Inferior parietal cortex (tissue), 1 donor: ENCODE measurements around the gene KHK.
"Not testable (repeated sequence)": the region's sequence is repeated elsewhere in the genome, so short reads cannot be mapped to it uniquely, and the experiment has no call there.

Experiments
- DNase-seq: peaks from one replicate; pipeline ENCODE4 v3.0.0-alpha.2; 2016; ENCODE audit errors: extremely low spot score

KHK gene

DNA sequence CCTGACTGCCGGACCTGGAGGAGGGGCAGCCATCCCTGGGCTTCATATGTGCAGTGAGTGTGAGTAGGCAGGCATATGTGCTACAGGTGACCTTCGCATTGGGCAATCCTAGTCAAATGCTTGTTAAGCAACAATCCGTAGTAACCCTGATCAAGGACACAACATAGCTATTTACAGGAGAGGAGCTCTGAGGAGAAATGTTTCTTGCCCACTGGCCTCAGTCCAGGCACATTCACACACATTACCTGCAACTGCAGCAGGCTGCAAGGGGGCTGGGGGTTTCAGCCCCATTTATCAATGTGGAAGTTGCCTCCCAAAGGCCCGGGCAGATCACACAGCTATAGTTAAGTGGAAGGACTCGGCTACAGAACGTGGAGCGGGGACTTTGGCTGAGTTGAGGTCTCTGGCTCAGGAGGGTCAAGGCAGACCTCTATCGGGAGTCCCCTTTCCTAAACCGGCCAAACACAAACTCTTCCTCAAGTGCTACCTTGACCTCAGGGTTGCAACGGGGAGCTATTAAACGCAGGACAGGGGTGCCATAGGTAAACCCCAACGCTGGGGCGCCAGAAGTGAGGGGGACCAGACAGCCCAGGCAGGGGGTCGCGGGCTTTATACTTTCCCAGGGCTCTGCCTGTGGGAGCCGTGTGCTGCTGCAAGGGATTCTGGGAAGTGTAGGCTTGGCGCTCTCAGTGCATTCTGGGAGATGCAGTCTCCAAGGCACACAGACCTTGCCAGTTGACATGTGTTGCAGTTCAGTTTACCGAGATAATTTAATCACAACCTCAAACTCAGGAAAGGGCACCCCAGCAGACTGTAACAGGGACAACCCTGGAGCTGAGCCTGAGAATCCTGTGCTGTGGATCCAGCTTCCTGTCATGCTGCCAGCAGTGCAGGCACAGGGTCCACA is 9.4 kb downstream of the KHK start:
- peak; percentile 82 for DNase-seq

DNA sequence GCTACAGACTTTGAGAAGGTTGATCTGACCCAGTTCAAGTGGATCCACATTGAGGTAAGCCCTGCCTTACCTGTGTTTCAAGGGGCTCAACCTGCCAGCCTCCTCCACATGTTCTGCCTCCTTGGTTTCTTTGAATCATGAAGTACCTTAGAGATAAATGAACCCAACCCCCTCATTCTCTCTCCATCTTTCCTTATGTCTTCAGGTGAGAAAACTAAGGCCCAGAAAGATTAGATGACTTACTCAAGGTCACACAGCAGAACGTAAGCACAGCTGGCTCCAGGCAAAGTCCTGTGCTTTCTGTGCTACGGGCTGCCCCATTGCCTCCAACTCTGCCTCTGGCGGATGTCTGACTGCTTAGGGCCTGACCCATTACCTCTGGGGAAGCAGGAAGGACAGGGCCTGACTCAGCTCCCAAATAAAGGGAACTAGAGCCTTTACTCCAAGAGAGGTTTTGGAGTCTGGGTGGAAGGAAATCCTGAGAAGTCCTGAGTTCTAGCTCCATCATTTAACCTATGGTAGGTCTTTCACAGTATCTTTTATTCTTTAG is 10.3 kb downstream of the KHK start:
- DNase-seq: no peak

GRCh38 chr2:27097341-27097740 is 10.8 kb downstream of the KHK start:
- DNase-seq: no peak

- DNase-seq: no peak
Measured at GRCh38 chr2:27099334-27099955, 12.9 kb downstream of the KHK start.

- DNase-seq: no peak
Measured at GRCh38 chr2:27100036-27100435, 13.5 kb downstream of the KHK start.

DNA sequence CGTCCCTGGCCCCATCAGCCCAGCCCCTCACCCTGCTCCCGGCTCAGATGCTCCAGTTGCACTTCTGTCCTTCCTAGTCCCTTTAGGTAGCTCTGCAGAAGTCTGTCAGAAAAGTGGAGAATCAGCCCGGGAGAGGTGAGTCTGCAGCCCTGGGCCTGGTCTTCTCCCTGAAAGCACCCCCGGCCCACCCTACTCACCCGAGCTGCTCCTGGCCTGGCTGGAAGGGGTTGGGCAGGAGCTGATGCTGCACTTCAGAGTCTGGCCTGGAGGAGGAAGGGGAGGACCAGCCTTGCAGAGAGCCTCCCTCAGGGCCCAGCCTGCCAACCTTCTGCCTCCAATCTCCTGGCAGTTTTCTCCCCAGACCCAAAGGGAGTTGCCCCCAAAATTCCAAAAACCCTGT is 15.8 kb downstream of the KHK start:
- DNase-seq: no peak

- DNase-seq: no peak
Measured at GRCh38 chr2:27105981-27106380, 19.4 kb downstream of the KHK start.

DNA sequence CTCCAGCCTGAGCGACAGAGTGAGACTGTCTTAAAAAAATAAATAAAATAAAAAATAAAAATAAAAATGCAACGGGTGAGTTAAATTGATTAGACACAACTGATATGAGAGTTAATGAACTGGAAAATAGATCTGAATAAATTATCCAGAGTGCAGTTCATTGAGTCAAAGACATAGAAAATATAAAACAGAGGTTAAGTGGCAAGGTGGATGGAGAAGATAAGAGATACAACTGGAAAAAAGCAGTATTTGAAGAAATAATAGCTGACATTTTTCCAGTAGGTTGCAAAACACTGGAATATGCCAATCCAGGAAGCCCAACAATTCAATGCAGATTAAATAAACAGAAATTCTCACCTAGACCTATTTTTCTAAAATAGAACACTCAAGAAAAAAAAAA is 21.6 kb downstream of the KHK start:
- no peak for DNase-seq

GRCh38 chr2:27109083-27109482 is 22.5 kb downstream of the KHK start:
- no peak for DNase-seq

DNA sequence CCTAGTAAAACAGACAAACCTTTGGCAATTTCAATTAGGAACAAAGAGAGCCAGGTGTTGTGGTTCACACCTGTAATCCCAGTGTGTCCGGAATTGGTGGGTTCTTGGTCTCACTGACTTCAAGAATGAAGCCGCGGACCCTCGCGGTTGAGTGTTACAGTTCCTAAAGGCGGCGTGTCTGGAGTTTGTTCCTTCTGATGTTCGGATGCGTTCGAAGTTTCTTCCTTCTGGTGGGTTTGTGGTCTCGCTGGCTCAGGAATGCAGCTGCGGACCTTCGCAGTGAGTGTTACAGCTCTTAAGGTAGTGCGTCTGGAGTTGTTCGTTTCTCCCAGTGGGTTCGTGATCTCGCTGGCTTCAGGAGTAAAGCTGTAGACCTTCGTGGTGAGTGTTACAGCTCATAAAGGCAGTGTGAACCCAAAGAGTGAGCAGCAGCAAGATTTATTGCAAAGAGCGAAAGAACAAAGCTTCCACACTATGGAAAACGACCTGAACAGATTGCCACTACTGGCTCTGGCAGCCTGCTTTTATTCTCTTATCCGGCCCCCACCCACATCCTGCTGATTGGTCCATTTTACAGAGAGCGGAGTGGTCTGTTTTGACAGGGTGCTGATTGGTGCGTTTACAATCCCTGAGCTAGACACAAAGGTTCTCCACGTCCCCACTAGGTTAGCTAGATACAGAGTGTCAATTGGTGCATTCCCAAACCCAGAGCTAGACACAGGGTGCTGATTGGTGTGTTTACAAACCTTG is 24.2 kb downstream of the KHK start:
- not testable (repeated sequence) for DNase-seq

- not testable (repeated sequence) for DNase-seq
Measured at GRCh38 chr2:27111392-27112078, 25.0 kb downstream of the KHK start.

DNA sequence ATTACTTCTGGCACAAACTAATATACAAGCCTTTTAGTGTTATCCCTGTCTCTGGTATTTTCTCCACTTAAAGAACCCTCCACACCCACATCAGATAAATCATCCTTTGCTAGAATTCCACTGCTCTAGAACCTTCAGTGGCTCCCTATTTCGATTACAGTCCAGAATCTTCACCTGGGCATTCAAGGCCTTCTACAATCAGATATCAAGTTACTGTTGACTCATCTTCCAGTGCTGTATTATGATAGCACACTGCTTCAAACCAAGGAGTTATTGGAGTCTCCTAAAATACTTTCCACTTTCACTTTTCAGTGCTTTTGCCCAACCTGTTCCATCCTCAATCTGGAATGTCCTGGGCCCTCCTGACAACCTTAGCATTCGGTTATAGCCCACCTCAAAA is 28.9 kb downstream of the KHK start:
- no peak for DNase-seq

DNA sequence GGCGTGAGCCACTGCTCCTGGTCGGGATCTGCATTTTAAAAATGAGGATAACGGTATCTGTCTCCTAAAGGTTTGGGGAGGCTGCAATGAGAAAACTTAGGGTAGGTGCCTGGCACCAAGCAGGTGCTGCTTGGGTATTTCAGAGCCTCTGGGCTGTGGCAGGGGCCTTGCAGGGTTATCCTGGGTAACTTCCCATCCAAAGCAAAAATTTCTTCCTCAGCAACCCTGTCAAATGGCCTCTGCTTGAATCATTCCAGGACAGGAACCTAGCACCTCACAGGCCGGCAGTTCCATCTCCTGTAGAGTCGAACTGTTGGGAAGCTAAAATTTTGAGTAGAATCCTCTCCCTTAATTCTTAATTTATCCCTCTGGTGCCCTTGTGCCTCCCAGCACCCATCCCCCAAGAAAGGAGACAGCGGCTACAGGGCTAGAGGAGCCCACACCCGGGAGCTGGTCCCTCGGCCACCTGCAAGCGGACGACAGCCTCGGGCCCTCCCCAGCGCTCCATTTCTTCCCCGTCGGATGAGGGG is 31.5 kb downstream of the KHK start:
- no peak for DNase-seq

- no peak for DNase-seq
Measured at GRCh38 chr2:27118525-27119329, 32.2 kb downstream of the KHK start, which contains the start of gene CGREF1. CGREF1 (minus strand) TSS chr2:27119128; CDS start chr2:27104366, 14,762 bp downstream.

- DNase-seq: not testable (repeated sequence)
Measured at GRCh38 chr2:27119330-27119670, 32.7 kb downstream of the KHK start.

DNA sequence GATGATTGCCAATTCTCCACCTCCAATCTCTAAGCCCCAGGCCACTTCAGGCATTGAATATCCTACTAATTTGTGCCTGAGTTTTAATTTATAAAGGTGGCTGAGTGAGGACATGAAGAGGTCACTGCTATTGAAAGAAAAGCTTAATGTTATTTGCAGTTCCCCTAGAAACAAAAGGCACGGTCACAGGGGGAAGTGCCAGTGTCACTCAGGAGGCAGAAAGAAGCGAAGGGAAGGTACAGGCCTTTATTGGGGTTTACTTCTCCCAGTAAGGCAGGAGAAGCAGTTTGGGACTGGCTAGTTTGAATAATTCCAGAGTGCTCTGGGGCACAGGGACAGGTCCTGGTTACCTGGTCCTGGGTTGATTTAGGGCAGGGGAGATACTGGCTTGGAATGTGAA is 35.3 kb downstream of the KHK start:
- DNase-seq: no peak

GRCh38 chr2:27122791-27123190 is 36.2 kb downstream of the KHK start:
- no peak for DNase-seq

- DNase-seq: peak; percentile 63
Measured at GRCh38 chr2:27123302-27124150, 37.0 kb downstream of the KHK start, which contains the start of gene ABHD1. ABHD1 (plus strand) TSS chr2:27123815; CDS start chr2:27123949, 134 bp downstream.

DNA sequence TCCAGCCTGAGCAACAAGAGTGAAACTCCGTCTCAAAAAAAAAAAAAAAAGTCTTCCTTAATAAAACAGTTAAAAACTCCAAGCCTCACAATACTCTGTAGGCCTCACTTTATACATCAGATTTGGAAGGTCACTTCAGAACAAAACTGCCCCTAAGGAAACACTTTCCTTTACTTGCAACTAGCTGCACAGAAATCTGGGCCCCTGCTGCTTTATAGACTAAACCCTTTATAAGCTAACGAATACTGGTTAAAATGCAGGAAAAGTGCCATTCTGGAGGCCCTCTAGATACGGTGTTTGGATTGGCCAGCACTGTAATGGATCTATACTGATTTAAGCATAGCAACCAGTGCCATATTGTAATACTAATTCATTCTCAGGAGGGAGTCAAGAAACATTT is 38.5 kb downstream of the KHK start:
- no peak for DNase-seq
